RWPE1 (cell line): ENCODE data around the gene SLC17A5.
"Not testable (repeated sequence)": the region's sequence is repeated elsewhere in the genome, so short reads cannot be mapped to it uniquely, and the experiment has no call there.

ENCODE experiments used
- CTCF ChIA-PET: fragments of 350-600 bp; sonication (Branson Sonifier 250); formaldehyde crosslinking; extraction: SDS; loops from one replicate; lab custom pipeline; 2021; lab: Yijun Ruan, JAX
- POLR2A ChIA-PET: fragments of 400-600 bp; formaldehyde crosslinking; extraction: SDS; loops from one replicate; lab custom pipeline; 2020; ENCODE audit warnings: antibody characterized with exemption; ENCODE audit not compliant: low non-redundant PET; lab: Yijun Ruan, JAX
- DNase-seq: peaks from one replicate; pipeline ENCODE4 v3.0.0; 2012; ENCODE audit warnings: low spot score
- H3K27ac ChIP-seq: fragments of 450-650 bp; 2 replicates; pipeline ENCODE4 v1.5.1; 2017
- CTCF ChIP-seq: fragments of 450-650 bp; conservative IDR thresholded peaks from 2 replicates; pipeline ENCODE4 v1.5.1; 2017; ENCODE audit warnings: low read depth, mild to moderate bottlenecking

The SLC17A5 gene

GRCh38 chr6:73631849-73632248, 21.9 kb downstream of the SLC17A5 start:
- DNase-seq: no peak
- H3K27ac ChIP-seq: no peak overlapping the region
- ChIA-PET POLR2A (interaction anchor here (1.1 kb wide), 1 partner anchor 110 kb away, joined by 4 read pairs; no protein-coding TSS in a partner anchor), CTCF (interaction anchor here (0.7 to 0.8 kb wide), 3 partner anchors 32 to 117 kb away, joined by 3 to 7 read pairs (median 3); no protein-coding TSS in a partner anchor)
- TF ChIP-seq CTCF: no peak

GRCh38 chr6:73630401-73630800, 23.4 kb downstream of the SLC17A5 start:
- CTCF ChIA-PET: interaction anchor here (0.5 kb wide), 1 partner anchor 8 kb away, joined by 4 read pairs; no protein-coding TSS in a partner anchor
- POLR2A ChIA-PET: no interaction called here
- TF ChIP-seq CTCF: no peak
- DNase-seq: no peak
- no peak overlapping the region for H3K27ac ChIP-seq

GRCh38 chr6:73624896-73625295, 28.9 kb downstream of the SLC17A5 start:
- TF ChIP-seq CTCF: no peak
- no peak overlapping the region for H3K27ac ChIP-seq
- ChIA-PET CTCF (no interaction called here), POLR2A (interaction anchor here (0.6 kb wide), 1 partner anchor 161 kb away, joined by 6 read pairs; no protein-coding TSS in a partner anchor)
- DNase-seq: no peak

- CTCF ChIA-PET, POLR2A ChIA-PET, H3K27ac ChIP-seq, DNase-seq: not testable (repeated sequence)
These were observed 30.3 kb downstream of the SLC17A5 start for GRCh38 chr6:73623480-73623879.

- DNase-seq, CTCF ChIA-PET, POLR2A ChIA-PET, H3K27ac ChIP-seq: not testable (repeated sequence)
These were observed 35.7 kb downstream of the SLC17A5 start for GRCh38 chr6:73618082-73618481.

GRCh38 chr6:73614802-73615201, 39.0 kb downstream of the SLC17A5 start:
- H3K27ac ChIP-seq: no peak overlapping the region
- CTCF ChIA-PET: interaction anchor here (0.6 to 0.7 kb wide), 2 partner anchors 78 to 130 kb away, joined by 3 read pairs; no protein-coding TSS in a partner anchor
- POLR2A ChIA-PET: no interaction called here
- no peak for TF ChIP-seq CTCF
- DNase-seq: no peak

- ChIA-PET CTCF (interaction anchor here (0.7 kb wide), 1 partner anchor 78 kb away, joined by 3 read pairs; no protein-coding TSS in a partner anchor), POLR2A (no interaction called here)
These were observed 39.8 kb downstream of the SLC17A5 start for GRCh38 chr6:73613806-73614536.

More at GRCh38 chr6:73613806-73614536, 39.8 kb downstream of the SLC17A5 start:
- DNase-seq: no peak
- no peak overlapping the region for H3K27ac ChIP-seq
- no peak for TF ChIP-seq CTCF
